HG03103 (cell line): ENCODE results near the gene PRKCB.
A peak's percentile ranks its signal among the peaks of the same experiment; 100 is the strongest.

Experiments
- ATAC-seq: cut with Tn5 transposase; IDR thresholded peaks from one replicate; pipeline ENCODE4 v1.9.1; 2021; ENCODE audit warnings: low read depth; ENCODE audit not compliant: unreplicated experiment

PRKCB gene

DNA sequence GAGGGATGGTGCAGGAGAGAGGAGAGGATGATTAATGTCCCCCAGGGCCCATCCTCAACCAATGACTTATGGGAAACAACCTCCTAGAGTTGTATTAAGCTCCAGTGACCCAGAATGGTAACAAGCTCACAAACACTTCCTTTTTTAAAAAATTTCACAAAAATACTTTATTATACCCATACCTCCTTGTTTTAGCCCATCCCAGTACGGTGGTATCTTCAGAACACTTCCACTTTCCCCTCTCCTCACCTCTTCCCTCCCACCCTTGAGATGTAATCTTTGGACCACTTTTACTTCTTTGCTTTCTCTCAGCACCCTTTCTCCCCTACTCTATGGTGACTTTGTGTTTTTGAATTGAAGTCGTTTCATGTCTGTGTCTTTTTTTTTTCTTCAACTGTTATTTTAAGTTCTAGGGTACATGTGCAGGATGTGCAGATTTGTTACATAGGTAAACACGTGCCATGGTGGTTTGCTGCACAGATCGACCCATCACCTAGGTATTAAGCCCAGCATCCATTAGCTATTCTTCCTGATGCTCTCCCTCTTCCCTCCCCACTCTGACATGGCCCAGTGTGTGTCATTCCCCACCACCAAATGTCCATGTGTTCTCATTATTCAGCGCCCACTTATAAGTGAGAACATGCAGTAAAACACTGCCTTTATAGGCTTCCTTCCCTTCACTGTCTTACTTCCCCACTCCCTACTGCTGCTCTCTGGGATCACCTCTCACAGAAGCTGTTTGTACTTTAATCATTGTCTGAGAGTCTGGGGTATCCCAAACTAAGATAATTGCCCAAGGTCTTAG is 124.5 kb downstream of the PRKCB start:
- no peak for ATAC-seq

DNA sequence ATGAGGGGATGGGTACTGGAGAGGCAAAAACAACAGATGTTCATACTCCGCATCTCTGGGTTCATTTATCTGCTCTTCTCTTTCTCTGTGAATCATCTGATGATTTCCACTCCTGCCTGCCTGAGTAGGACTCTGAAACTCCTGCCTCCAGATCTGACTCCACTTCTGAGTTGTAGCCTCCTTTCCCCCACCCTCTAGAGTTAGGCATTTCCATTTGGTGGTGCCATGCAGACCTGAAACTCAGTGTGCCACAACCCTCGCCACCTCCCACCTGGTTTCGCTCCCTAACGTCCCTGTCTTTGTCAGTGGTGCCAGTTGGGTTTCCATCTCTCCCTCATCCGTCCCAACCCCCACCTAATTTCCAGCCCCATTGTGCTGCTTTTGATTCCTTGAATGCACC is 126.2 kb downstream of the PRKCB start:
- no peak for ATAC-seq

DNA sequence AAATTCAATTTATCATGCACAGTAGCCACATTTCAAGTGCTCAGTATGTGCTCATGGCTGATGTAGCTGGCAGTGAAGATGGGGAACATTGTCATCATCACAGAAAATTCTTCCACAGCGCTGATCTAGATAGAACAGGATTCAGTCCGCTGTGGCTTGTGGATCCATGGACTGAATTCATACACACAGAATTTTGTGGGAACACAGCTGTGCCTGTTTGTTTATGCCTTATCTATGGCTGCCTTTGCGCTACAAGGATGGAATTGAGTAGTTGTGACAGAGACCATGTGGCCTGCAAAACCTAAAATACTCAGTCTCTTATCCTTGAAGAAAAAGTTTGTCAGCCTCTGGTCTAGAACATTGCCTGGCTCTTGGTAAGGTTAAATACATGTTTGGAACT is 128.4 kb downstream of the PRKCB start:
- ATAC-seq: no peak

DNA sequence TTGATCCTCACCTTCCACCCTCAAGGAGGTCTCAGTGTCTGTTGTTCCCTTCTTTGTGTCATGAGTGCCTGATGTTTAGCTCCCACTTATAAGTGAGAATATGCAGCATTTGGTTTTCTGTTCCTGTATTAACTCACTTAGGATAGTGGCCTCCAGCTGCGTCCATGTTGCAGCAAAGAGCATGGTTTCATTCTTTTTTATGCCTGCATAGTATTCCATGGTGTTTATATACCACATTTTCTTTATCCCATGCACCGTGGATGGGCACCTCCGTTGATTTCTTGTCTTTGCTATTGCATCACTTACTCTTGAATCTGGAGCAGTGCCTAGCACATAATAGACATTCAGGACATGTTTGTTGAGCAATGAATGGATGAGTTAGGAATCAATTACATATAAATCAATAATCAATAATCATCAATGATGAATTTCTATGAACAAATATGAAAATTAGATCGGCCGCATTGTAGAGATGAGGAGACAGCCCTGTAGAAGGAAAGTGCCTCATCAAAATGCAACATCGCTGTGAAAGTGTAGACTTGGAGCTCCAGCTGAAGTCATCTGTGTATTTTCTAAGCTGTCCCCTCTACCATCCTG is 129.5 kb downstream of the PRKCB start:
- ATAC-seq: no peak

DNA sequence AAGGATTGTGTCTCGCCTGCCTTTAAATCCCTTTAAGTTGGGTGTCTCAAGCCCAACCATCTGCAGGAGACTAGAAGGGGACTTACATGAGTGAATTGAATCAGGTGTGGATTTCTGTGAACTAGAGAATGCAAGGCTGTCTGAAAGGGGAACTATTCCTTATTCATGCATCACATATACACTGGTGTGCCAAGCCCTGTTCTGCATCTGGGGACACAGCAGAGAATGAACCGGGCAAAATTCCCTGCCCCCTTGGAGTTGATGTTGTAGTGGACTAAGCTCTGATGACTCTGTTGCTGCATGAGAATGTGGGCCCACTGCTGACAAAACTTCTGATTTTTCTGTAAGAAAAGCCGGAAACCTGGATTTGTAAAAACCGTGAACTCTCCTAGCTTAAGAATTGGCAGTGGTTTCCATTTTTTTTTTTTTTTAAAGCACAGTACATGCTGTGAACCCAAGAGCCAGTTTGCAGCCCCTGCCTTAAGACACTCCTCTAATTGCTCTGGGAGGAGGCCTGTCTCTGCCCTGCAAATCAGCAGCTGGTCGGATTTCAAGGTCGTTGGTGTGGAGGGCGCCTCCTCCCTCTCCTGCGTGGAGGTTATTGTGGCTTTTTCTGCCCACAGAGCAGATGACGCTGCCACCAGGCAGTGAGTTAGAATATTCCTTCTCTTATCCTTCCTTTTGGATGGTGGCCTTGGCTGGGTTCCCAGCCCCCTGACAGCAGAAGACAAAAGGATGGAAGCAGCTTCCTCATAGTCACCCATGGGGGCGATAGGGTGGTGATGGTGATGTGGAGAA is 131.0 kb downstream of the PRKCB start:
- ATAC-seq: no peak

DNA sequence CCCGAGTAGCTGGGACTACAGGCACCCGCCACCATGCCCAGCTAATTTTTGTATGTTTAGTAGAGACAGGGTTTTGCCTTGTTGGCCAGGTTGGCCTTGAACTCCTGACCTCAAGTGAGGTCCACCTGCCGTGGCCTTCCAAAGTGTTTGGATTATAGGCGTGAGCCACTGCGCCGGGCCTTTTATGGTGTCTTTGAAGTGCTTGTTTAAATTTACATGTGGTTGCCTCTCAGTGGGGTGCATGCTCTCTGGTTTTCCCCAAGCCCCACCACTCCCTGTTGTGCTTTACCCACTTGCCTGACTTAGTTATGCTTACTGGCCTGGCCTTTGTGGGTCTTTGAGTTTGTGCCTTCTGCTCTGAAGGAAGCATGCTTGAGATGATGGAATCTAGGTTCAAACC is 132.0 kb downstream of the PRKCB start:
- ATAC-seq: no peak

DNA sequence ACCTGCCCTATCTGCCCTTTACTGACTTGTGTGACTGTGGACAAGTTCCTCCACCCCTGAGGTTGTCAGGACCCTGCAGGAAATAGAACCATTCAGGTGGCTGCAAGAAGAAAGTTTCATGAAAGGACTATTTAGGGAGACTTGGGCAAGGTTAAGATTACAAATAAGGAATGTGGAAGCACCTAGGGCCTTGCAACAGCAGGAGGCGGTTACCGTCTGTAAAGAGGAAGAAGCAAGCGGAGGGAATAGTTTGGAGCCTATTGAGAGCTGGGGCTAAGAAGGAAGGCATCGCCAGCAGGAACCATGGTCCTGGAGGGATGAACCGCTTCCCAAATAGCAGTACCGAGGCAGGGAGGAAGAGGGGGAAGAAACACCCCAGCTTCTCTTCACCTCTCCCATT is 132.4 kb downstream of the PRKCB start:
- no peak for ATAC-seq

DNA sequence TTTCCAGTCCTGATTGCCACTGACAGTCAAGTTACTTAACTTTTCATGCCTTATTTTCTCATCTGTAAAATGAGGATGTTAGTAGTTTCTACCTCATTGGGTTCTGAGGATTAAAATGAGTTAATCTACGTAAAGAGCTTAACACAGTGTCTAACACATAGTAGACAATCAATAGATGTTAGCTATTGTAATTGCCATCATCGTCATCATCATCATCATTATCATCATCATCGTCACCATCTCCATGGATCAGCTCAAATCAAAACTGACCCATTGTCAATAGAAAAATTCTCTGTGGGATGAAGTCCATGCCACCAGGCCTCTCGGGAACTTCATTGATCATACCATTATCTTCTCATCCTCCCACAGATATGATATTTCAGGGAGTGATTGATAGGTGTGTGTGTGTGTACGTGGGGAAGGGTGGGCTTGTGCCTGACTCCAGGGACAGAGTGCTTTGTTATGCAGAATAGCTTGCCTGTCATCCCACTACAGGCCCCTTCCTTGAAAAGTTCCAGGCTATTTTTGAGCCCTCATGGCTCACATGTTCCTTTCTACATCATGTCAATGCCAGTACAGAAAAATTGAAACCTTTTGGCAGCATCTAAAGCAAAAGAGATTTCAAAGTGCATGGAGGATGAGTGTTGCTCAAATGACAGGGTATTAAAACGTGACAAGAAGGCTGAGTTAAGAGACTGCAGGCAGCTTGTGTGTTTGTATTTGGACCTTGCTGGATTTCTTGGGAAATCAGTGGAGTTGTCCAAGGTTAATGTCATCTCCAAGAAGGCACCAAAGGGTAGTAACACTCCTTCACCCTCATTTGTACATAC is 133.9 kb downstream of the PRKCB start:
- no peak for ATAC-seq

DNA sequence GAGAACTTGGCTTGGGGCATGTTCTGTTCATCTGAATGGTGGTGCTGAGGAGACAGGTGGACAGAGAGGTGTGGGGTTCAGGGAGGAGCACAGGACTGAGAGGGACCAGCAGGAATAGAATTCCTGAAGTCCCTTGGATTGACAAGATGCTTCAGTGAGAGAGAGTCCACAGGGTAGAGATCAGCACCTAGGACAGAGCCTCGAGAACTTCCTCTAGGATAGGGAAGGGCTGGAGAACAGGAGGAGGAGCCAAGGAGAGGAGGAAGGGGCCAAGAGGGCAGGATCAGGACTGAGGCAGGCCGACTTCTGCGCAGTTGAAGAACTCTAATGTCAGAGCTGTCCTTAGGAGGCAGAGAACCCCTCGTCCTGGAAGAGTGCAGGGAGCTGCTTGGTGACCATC is 138.4 kb downstream of the PRKCB start:
- no peak for ATAC-seq

DNA sequence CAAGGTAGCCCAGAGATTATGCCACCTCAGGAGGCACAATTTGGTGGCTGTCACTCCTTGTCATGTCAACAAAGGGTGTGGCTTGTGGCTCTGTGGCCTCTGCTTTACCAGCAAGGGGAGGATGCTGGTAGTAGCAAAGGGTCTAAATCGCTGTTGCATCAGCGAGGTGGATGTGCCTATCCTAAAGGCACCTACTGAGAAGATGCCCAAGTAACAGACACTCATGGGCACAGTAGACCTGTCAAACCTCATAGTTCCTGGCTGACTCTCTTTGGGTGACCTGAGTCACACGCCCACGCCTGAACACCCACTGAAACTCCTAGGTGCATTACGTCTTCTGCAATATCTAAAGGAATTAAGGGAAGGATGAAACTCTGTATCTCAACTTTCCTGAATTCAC is 139.5 kb downstream of the PRKCB start:
- no peak for ATAC-seq

DNA sequence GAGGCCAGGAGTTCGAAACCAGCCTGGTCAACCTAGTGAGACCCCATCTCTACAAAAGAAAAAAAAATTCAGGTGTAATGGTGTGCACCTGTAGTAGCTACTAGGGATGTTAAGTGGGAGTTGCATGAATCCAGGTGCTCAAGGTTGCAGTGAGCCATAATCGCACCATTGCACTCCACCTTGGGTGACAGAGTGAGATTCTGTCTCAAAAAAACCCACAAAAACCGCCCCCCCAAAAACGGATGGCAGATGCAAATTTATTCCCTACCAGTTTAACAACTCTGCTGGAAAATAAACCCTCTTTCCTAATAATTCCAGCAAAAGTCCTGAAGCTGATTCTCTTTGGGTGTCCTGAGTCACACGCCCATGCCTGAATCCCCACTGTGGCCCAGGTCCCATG is 140.3 kb downstream of the PRKCB start:
- ATAC-seq: no peak

DNA sequence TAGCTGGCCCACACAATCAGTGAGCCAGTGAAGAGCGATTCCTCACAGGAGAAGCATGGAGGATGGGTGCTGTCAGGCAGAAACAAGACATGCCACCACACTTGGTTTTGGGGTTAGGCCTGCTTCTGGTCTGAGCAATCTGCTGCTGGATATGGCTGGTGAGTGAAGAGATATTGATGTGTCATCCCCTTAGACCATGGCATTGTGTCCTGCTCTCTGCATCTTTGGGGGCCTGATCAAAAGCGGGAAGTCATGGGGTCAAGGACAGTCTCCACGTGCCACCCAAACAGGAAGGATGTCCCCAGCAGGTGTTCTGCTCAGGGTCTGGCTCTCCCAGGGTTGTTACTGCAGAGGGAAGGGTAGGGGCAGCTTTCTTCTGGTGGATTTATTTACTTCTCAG is 140.7 kb downstream of the PRKCB start:
- no peak for ATAC-seq

DNA sequence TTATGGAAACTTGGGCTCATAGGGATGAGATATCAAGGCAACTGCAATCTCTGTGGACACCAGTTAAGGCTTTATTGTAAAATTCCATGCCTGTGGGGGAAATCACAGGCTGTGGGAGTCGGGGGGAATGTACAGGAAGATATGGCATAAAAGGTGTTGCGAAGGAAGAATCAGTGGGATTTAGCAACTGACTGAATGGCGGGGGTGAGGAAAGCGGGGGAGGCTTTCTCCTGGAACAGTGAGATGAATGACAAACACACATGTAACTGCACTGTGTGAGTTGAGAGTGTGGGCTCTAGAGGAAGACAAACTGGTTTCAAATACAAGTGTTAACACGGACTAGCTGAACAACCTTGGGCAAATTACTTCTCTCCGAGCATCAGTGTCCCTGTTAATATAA is 143.7 kb downstream of the PRKCB start:
- ATAC-seq: no peak

DNA sequence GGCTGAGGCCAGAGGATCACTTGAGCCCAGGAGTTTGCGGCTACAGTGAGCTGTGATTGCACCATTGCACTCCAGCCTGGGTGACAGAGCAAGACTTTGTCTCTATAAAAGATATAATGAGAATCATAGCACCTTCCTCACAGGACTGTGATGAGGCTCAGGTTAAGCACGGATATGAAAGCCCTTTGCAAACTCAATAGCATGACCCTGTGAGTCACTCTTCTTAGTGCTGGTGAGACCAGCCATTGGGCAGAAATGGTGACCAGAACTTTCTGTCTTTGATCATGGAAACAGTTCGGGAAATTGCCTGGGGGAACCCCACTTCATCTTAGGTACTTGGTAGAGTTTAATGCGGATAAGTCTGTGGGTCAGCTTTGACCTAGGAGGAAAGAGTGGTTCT is 144.2 kb downstream of the PRKCB start:
- no peak for ATAC-seq

DNA sequence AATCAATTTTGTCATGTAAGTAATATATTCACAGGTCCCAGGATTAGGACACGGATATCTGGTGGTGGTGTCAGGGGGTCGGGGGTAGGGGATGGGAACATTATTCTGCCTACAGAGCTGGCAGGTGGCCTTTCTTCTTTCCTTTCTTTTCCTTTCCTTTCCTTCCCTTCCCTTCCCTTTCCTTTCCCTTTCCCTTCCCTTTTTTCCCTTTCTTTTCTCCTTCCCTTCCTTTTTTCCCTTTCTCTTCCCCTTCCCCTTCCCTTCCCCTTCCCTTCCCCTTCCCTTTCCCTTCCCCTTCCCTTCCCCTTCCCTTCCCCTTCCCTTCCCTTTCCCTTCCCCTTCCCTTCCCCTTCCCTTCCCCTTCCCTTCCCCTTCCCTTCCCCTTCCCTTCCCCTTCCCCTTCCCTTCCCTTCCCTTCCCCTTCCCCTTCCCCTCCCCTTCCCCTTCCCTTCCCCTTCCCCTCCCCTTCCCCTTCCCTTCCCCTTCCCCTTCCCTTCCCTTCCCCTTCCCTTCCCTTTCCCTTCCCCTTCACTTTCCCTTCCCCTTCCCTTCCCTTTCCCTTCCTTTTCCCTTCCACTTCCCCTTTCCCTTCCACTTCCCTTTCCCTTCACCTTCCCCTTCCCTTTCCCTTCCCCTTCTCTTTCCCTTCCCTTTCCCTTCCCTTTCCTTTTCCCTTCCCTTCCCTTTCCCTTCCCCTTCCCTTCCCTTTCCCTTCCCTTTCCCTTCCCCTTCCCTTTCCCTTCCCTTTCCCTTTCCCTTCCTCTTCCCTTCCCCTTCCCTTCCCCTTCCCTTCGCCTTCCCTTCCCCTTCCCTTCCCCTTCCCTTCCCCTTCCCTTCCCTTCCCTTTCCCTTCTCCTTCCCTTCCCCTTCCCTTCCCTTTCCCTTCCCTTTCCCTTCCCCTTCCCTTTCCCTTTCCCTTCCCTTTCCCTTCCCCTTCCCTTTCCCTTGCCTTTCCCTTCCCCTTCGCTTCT is 145.9 kb downstream of the PRKCB start:
- no peak for ATAC-seq

DNA sequence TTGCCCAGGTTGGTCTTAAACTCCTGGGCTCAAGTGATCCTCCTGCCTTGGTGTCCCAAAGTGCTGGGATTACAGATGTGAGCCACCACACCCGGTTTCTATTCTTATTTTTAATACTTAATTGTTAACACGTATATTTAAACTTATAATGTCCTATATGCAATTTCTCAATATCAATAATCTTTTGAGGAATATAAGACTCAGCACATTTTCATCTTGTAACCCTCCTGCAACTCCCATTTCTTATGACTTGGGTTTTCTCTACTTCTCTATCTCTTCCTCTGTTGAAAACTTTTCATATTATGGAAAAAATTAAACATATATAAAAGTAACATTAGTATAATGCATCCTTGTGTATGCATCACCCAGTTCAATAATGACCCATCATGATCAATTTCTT is 150.7 kb downstream of the PRKCB start:
- ATAC-seq: no peak

DNA sequence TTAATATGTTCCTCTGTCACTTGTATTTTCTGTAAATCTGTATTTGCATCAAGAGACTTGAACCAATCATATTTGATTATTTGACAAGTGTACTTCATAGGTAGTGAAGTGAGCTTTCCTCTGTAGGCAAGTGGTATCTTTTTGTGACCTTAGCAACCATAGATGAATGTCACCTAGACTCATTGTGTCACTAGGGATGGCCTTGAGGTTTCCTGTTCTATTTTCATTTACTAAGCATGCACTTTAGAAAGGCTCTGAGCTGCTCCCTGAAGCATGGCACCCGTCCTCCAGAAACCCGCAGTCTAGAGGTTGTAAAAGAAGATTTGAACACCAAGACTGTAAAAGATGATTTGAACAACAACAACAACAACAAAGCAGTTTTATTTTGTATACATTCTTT is 151.7 kb downstream of the PRKCB start:
- ATAC-seq: peak; percentile 96

DNA sequence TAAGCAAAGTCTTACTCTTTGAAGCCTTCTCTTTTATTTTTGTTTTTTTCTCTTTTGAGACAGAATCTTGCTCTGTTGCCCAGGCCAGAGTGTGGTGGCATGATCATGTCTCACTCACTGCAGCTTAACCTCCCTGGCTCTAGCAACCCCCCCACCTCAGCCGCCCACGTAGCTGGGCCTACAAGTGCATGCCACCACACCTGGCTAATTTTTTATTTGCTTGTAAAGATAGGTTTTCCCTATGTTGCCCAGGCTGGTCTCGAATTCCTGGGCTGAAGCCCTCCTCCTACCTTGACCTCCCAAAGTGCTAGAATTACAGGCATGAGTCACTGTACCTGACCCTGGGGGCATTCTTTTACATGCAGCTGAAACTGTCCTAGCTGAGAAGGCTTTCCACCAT is 154.7 kb downstream of the PRKCB start:
- no peak for ATAC-seq

DNA sequence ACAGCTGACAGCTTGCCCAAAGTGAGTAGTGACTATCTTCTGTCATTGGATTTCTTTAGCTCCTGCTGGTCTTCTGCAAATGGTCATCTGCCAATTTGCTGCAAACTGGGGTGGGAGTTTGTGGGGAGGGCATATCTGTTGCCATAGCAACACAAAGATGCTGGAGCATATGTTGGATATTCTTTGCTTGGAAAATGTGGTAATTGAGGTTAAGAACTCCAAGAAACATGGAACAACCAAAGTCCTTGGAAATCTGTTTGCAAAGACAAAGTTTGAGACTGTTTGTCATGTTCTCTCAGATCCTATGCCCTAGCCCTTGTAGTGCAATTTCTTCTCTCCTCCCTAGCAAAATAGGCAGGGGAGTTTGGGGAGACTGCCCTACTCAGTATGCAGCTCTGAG is 155.3 kb downstream of the PRKCB start:
- ATAC-seq: no peak

DNA sequence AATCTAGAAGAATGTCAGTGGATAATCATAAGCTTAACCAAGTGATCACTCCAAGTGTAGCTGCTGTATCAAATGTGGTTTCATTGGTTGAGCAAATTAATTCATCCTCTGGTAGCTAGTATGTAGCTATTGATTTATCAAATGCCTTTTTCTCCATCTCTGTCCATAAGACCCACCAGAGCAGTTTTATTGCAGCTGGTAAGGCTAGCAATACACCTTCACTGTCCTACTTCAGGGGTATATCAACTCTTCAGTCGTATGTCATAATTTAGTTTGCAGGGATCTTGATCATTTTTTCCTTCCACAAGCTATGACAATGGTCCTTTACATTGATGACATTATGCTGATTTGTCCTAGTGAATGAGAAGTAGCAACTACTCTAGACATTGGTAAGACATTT is 158.8 kb downstream of the PRKCB start:
- no peak for ATAC-seq
